Kasumi-1 (cell line): ENCODE results near the gene MARK4.
A peak's percentile ranks its signal among the peaks of the same experiment; 100 is the strongest.

Experiments
- DNase-seq, 2 experiments: peaks; one replicate each; lab custom pipeline; 2025; lab: John Stamatoyannopoulos, UW

The MARK4 gene

GRCh38 chr19:45271735-45272108 is 20.7 kb downstream of the MARK4 start:
- no peak for DNase-seq

GRCh38 chr19:45273521-45273855 is 22.4 kb downstream of the MARK4 start:
- no peak for DNase-seq

GRCh38 chr19:45275370-45275971 is 24.4 kb downstream of the MARK4 start:
- no peak for DNase-seq

GRCh38 chr19:45276284-45276687 is 25.2 kb downstream of the MARK4 start:
- no peak for DNase-seq

GRCh38 chr19:45278087-45278486 is 27.0 kb downstream of the MARK4 start:
- no peak for DNase-seq

- no peak for DNase-seq
Observed at GRCh38 chr19:45279587-45280192, 28.6 kb downstream of the MARK4 start.

GRCh38 chr19:45280471-45280961 is 29.4 kb downstream of the MARK4 start:
- DNase-seq, result peak; percentile 81 to 88

GRCh38 chr19:45283443-45284033 is 32.5 kb downstream of the MARK4 start:
- no peak for DNase-seq

- DNase-seq, result no peak
Observed at GRCh38 chr19:45290381-45290931, 39.4 kb downstream of the MARK4 start.

GRCh38 chr19:45291834-45292233 is 40.8 kb downstream of the MARK4 start:
- DNase-seq, result no peak

GRCh38 chr19:45293682-45294081 is 42.6 kb downstream of the MARK4 start:
- no peak for DNase-seq

GRCh38 chr19:45294291-45295029 is 43.4 kb downstream of the MARK4 start:
- DNase-seq, result no peak

GRCh38 chr19:45295873-45296272 is 44.8 kb downstream of the MARK4 start:
- no peak for DNase-seq

GRCh38 chr19:45296355-45296754 is 45.3 kb downstream of the MARK4 start:
- peak; percentile 10 to 34 for DNase-seq

- DNase-seq, result peak; percentile 69 to 76
Observed at GRCh38 chr19:45297674-45298073, 46.6 kb downstream of the MARK4 start.

GRCh38 chr19:45298264-45298663 is 47.2 kb downstream of the MARK4 start:
- DNase-seq, result no peak

GRCh38 chr19:45299719-45300118 is 48.6 kb downstream of the MARK4 start:
- DNase-seq, result no peak

GRCh38 chr19:45302416-45302815 is 51.3 kb downstream of the MARK4 start:
- no peak for DNase-seq

- DNase-seq, result no peak
Observed at GRCh38 chr19:45303269-45304060, 52.4 kb downstream of the MARK4 start.

GRCh38 chr19:45304141-45304926 is 53.3 kb downstream of the MARK4 start:
- no peak for DNase-seq

GRCh38 chr19:45305007-45305406 is 53.9 kb downstream of the MARK4 start:
- DNase-seq, result no peak
